ENCODE measurements around the gene CADM2.
"Not testable (repeated sequence)": the region's sequence is repeated elsewhere in the genome, so short reads cannot be mapped to it uniquely, and the experiment has no call there.

The CADM2 gene

DNA sequence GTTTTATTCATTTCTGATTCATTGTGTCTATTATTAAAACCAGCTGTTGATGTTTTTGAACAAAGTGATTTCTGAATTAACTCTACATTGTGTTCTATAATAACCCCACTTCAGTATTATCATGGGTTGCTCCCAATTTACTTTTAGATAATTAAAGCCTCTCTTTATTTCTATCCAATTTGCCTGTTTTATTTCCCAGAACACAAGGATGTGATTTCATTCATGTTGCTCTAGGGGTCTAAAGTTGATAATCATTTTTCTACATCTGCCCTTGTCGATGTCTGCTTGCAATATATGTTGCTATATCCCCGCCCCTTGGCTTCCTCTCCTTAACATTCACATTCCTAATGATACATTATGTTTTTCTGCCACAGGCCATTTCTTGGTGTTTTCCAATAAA lies 747.3 kb downstream of the CADM2 start:
- Histone ChIP-seq H3K27ac (ENCODE audit: low read depth in 2 of 2, low read length in 2 of 2) (no peak overlapping the region), H3K36me3 (ENCODE audit: control insufficient read depth in 2 of 2, insufficient read depth in 2 of 2, low read length in 2 of 2) (no peaks in the 10 kb centered on the region), H3K27me3 (ENCODE audit: control insufficient read depth in 2 of 2, insufficient read depth in 2 of 2, low read length in 2 of 2) (no peaks in the 10 kb centered on the region), H3K9ac (ENCODE audit: low read depth in 1 of 2, low read length in 2 of 2) (no peak overlapping the region), H3K4me3 (ENCODE audit: low read length in 2 of 2) (no peak overlapping the region), H3K4me1 (ENCODE audit: control insufficient read depth in 2 of 2, insufficient read depth in 2 of 2, low read length in 2 of 2) (no peaks in the 10 kb centered on the region), H3K9me3 (ENCODE audit: control insufficient read depth in 2 of 2, low read length in 2 of 2) (no peaks in the 10 kb centered on the region)

DNA sequence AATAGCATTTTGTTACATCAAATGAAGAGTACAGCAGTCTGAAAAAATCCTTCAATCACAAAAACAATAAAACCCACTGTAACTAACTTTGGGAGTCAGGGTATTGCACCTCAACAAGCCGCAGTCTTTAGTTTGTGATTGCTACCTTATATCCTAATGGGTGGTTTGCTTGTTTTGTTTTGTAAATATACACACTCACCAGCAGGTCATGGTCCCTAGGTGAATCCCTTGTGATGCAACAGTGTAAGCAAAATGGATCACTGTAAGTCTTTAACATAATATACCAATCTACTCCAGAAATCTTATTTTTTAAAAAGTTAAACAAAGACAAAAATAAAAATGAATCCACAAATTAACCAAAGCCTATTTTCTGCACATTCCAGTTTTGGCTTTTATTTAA lies 749.5 kb downstream of the CADM2 start:
- H3K27ac ChIP-seq (ENCODE audit: low read depth in 2 of 2, low read length in 2 of 2); H3K4me3 ChIP-seq (ENCODE audit: low read length in 2 of 2): not testable (repeated sequence)

DNA sequence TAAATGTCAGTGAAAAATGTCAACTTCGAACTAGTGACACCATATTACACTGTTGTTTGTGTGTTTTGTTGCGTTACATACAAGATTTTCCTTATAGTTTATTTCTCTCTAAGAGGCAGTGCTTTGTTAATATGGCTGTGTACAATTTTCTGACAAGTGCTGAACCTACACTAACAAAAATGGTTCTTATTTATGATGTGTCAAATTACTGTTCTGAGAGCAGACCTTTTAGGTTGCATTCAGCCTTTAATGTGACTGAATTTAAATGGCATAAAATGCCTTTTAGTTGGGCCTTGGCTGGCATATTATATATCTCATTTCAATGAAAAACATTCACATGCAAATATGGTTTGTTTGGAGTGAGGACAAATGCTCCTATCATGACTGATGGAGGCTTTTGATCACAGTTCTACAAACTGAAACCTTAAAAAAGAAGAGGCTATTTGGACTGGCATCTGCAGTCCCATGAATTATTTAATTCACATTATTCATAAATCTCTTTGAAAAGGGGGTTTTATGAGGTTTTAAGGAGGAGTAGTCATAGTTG lies 750.6 kb downstream of the CADM2 start:
- no peaks in the 10 kb centered on the region for H3K27me3 ChIP-seq (ENCODE audit: control insufficient read depth in 2 of 2, insufficient read depth in 2 of 2, low read length in 2 of 2)

More for the DNA sequence above, 749.5 kb downstream of the CADM2 start:
- H3K36me3 ChIP-seq (ENCODE audit: control insufficient read depth in 2 of 2, insufficient read depth in 2 of 2, low read length in 2 of 2); H3K9me3 ChIP-seq (ENCODE audit: control insufficient read depth in 2 of 2, low read length in 2 of 2); H3K27me3 ChIP-seq (ENCODE audit: control insufficient read depth in 2 of 2, insufficient read depth in 2 of 2, low read length in 2 of 2); H3K9ac ChIP-seq (ENCODE audit: low read depth in 1 of 2, low read length in 2 of 2); H3K4me1 ChIP-seq (ENCODE audit: control insufficient read depth in 2 of 2, insufficient read depth in 2 of 2, low read length in 2 of 2): not testable (repeated sequence)

DNA sequence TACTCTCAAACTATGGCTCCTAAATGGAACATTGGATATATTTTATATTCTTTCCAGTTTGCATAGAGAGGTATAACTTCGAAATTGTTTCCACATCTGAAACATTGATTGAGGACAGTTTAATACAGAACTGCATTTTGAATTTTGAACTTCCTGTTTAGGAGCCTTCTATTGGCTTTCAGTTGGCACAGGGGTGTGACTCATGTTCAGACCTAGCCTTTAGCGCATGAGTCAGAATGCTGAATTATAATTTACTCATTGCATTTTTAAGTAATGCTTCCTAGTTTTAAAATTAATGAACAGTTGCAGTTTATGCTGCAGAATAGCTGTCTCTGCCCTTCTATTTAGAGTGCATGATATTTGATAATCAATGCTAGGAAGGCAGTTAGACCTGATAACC lies 751.7 kb downstream of the CADM2 start:
- Histone ChIP-seq H3K4me3 (ENCODE audit: low read length in 2 of 2) (no peak overlapping the region), H3K4me1 (ENCODE audit: control insufficient read depth in 2 of 2, insufficient read depth in 2 of 2, low read length in 2 of 2) (no peaks in the 10 kb centered on the region), H3K27me3 (ENCODE audit: control insufficient read depth in 2 of 2, insufficient read depth in 2 of 2, low read length in 2 of 2) (no peaks in the 10 kb centered on the region), H3K9ac (ENCODE audit: low read depth in 1 of 2, low read length in 2 of 2) (no peak overlapping the region), H3K36me3 (ENCODE audit: control insufficient read depth in 2 of 2, insufficient read depth in 2 of 2, low read length in 2 of 2) (no peaks in the 10 kb centered on the region), H3K9me3 (ENCODE audit: control insufficient read depth in 2 of 2, low read length in 2 of 2) (no peaks in the 10 kb centered on the region), H3K27ac (ENCODE audit: low read depth in 2 of 2, low read length in 2 of 2) (no peak overlapping the region)

More for the DNA sequence above, 750.6 kb downstream of the CADM2 start:
- H3K4me3 ChIP-seq (ENCODE audit: low read length in 2 of 2), result no peak overlapping the region
- no peaks in the 10 kb centered on the region for H3K9me3 ChIP-seq (ENCODE audit: control insufficient read depth in 2 of 2, low read length in 2 of 2)
- H3K4me1 ChIP-seq (ENCODE audit: control insufficient read depth in 2 of 2, insufficient read depth in 2 of 2, low read length in 2 of 2), result no peaks in the 10 kb centered on the region
- H3K9ac ChIP-seq (ENCODE audit: low read depth in 1 of 2, low read length in 2 of 2), result no peak overlapping the region
- H3K36me3 ChIP-seq (ENCODE audit: control insufficient read depth in 2 of 2, insufficient read depth in 2 of 2, low read length in 2 of 2), result no peaks in the 10 kb centered on the region
- H3K27ac ChIP-seq (ENCODE audit: low read depth in 2 of 2, low read length in 2 of 2), result no peak overlapping the region

DNA sequence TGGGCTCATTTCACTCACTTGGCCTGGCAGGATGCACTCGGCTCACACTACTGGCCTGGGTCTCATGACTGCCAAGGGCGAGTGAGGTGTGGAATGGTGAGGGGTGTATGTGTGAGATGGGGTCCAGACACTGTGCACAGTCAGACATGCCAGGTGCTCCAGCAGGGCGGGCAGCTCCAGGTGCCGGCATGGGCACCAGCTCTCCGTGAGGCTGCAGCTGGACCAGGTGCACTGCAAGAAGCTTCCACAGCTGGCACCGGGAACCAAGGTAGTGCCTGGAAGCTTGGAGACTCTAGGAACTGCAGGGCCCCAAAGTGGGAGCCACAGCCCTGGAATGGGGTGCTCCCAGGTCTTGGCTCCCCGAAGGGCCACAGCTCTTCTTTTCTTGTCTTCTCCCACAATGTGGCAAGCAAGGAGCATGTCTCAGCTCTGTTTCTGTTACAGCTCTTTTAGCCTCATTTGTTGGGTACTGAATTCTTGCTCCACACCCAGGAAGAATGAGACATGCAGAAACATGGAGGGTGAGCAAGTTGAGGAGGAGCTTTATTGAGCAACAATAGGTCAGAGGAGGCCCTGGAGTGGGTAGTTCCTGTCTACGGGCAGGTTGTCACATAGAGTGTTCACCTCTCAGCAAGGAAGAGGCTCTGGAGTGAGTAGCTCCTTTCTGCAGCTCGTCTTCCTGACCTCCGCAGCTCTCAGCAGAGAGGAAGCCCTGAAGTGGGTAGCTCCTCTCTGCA lies 762.8 kb downstream of the CADM2 start:
- Histone ChIP-seq H3K9me3 (ENCODE audit: control insufficient read depth in 2 of 2, low read length in 2 of 2) (no peaks in the 10 kb centered on the region), H3K27ac (ENCODE audit: low read depth in 2 of 2, low read length in 2 of 2) (no peak overlapping the region), H3K4me1 (ENCODE audit: control insufficient read depth in 2 of 2, insufficient read depth in 2 of 2, low read length in 2 of 2) (no peaks in the 10 kb centered on the region), H3K36me3 (ENCODE audit: control insufficient read depth in 2 of 2, insufficient read depth in 2 of 2, low read length in 2 of 2) (no peaks in the 10 kb centered on the region), H3K9ac (ENCODE audit: low read depth in 1 of 2, low read length in 2 of 2) (no peak overlapping the region), H3K4me3 (ENCODE audit: low read length in 2 of 2) (no peak overlapping the region), H3K27me3 (ENCODE audit: control insufficient read depth in 2 of 2, insufficient read depth in 2 of 2, low read length in 2 of 2) (no peaks in the 10 kb centered on the region)

DNA sequence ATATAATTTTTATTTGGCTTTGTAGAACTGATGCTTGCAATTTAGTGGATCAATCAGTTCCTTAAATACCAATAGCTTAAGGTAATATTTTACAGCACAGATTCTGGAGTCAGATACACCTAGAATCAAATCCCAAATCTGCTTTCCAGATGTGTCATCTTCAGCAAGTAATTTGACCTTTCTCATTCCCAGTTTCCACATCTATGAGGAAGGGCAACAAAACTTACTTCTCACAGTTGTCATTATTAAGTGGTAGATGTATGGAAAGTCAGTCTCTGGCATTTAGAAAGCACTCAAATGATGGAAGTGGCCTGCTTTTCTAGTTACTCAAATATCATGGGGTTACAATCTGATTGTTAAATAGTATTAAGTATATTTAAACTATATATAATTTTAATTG lies 767.0 kb downstream of the CADM2 start:
- no peaks in the 10 kb centered on the region for H3K9me3 ChIP-seq (ENCODE audit: control insufficient read depth in 2 of 2, low read length in 2 of 2)
- H3K9ac ChIP-seq (ENCODE audit: low read depth in 1 of 2, low read length in 2 of 2), result no peak overlapping the region
- H3K4me1 ChIP-seq (ENCODE audit: control insufficient read depth in 2 of 2, insufficient read depth in 2 of 2, low read length in 2 of 2), result no peaks in the 10 kb centered on the region
- no peaks in the 10 kb centered on the region for H3K36me3 ChIP-seq (ENCODE audit: control insufficient read depth in 2 of 2, insufficient read depth in 2 of 2, low read length in 2 of 2)
- H3K27me3 ChIP-seq (ENCODE audit: control insufficient read depth in 2 of 2, insufficient read depth in 2 of 2, low read length in 2 of 2), result no peaks in the 10 kb centered on the region
- H3K27ac ChIP-seq (ENCODE audit: low read depth in 2 of 2, low read length in 2 of 2), result no peak overlapping the region
- no peak overlapping the region for H3K4me3 ChIP-seq (ENCODE audit: low read length in 2 of 2)

DNA sequence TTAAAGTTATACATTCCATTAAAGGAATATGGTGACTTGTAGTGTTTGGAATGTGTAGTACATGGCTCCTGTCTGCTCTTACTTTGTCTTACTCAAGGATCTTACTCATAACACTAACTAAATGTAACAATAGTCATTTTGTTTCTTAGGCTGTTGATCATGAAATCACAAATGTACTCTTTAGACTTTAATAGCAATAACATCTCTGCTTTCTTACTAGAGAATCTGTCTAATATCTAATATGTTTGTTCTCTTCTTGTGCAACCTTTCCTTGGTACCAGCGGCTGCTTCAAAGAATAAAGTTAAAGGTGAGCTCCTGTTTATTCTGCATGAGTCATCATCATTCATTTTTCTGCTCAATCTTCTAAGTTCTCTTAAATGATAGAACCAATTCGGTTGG lies 767.5 kb downstream of the CADM2 start:
- no peaks in the 10 kb centered on the region for H3K9me3 ChIP-seq (ENCODE audit: control insufficient read depth in 2 of 2, low read length in 2 of 2)
- no peaks in the 10 kb centered on the region for H3K27me3 ChIP-seq (ENCODE audit: control insufficient read depth in 2 of 2, insufficient read depth in 2 of 2, low read length in 2 of 2)
- H3K27ac ChIP-seq (ENCODE audit: low read depth in 2 of 2, low read length in 2 of 2), result no peak overlapping the region
- no peak overlapping the region for H3K9ac ChIP-seq (ENCODE audit: low read depth in 1 of 2, low read length in 2 of 2)
- no peak overlapping the region for H3K4me3 ChIP-seq (ENCODE audit: low read length in 2 of 2)
- no peaks in the 10 kb centered on the region for H3K4me1 ChIP-seq (ENCODE audit: control insufficient read depth in 2 of 2, insufficient read depth in 2 of 2, low read length in 2 of 2)
- H3K36me3 ChIP-seq (ENCODE audit: control insufficient read depth in 2 of 2, insufficient read depth in 2 of 2, low read length in 2 of 2), result no peaks in the 10 kb centered on the region

DNA sequence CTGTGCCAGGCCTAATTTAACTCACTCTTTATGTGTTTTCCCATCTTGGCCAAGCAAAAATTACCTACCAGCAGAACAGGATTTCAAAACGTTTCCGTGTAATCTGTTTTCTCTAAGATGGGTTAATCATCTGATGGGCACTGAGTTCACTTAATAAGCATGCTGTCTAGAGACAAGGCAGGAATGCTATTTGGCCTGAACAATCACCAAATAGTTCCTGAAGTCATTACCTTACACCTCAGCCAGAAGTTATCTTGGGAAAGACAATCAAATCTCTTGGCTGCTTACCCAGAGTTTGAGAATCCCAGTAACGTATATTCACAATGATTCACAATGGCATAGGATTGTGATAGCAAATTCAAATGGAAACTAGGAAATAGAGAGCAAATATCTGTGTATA lies 779.1 kb downstream of the CADM2 start:
- no peaks in the 10 kb centered on the region for H3K27me3 ChIP-seq (ENCODE audit: control insufficient read depth in 2 of 2, insufficient read depth in 2 of 2, low read length in 2 of 2)
- H3K9ac ChIP-seq (ENCODE audit: low read depth in 1 of 2, low read length in 2 of 2), result no peak overlapping the region
- no peaks in the 10 kb centered on the region for H3K9me3 ChIP-seq (ENCODE audit: control insufficient read depth in 2 of 2, low read length in 2 of 2)
- no peak overlapping the region for H3K27ac ChIP-seq (ENCODE audit: low read depth in 2 of 2, low read length in 2 of 2)
- no peaks in the 10 kb centered on the region for H3K4me1 ChIP-seq (ENCODE audit: control insufficient read depth in 2 of 2, insufficient read depth in 2 of 2, low read length in 2 of 2)
- no peak overlapping the region for H3K4me3 ChIP-seq (ENCODE audit: low read length in 2 of 2)
- H3K36me3 ChIP-seq (ENCODE audit: control insufficient read depth in 2 of 2, insufficient read depth in 2 of 2, low read length in 2 of 2), result no peaks in the 10 kb centered on the region

DNA sequence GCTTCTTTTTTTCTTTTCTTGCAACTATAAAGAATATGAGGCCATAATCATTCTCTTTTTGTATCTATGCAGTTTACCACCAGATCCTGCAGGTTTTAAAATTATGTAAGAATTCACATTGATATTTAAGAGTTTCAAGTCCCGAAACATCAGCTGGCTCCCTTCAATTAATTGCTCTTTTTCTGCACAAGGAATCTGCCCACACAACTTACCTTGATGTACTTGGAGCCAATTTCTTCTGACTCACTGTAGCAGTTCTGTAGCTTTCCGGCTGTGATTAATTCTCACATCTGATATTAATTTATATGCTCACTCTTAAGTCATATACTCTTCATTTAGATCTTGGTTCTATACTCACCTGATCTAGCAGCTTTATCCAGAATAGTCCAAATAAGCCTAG lies 781.8 kb downstream of the CADM2 start:
- no peak overlapping the region for H3K9ac ChIP-seq (ENCODE audit: low read depth in 1 of 2, low read length in 2 of 2)
- no peaks in the 10 kb centered on the region for H3K36me3 ChIP-seq (ENCODE audit: control insufficient read depth in 2 of 2, insufficient read depth in 2 of 2, low read length in 2 of 2)
- H3K4me1 ChIP-seq (ENCODE audit: control insufficient read depth in 2 of 2, insufficient read depth in 2 of 2, low read length in 2 of 2), result no peaks in the 10 kb centered on the region
- H3K4me3 ChIP-seq (ENCODE audit: low read length in 2 of 2), result no peak overlapping the region
- no peak overlapping the region for H3K27ac ChIP-seq (ENCODE audit: low read depth in 2 of 2, low read length in 2 of 2)
- H3K27me3 ChIP-seq (ENCODE audit: control insufficient read depth in 2 of 2, insufficient read depth in 2 of 2, low read length in 2 of 2), result no peaks in the 10 kb centered on the region
- H3K9me3 ChIP-seq (ENCODE audit: control insufficient read depth in 2 of 2, low read length in 2 of 2), result no peaks in the 10 kb centered on the region

DNA sequence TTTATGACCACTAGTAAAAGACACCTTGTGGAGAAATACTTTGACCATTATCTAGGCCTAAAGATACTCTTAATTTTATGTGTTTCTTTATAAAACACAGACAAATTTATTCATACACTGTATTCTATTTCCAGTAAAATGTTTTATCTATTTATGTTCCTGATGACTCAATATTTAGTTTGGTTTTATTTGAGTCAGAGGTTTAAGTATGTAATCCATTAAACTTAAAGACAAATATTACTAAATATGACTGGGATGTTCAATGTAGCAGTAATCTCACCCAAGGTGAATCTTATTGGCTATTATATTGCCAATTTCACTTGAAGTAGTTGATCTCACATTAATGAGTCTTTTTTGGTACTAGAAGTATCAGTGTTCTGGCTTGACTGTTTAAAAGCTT lies 799.7 kb downstream of the CADM2 start:
- Histone ChIP-seq H3K4me1 (ENCODE audit: control insufficient read depth in 2 of 2, insufficient read depth in 2 of 2, low read length in 2 of 2) (no peaks in the 10 kb centered on the region), H3K27me3 (ENCODE audit: control insufficient read depth in 2 of 2, insufficient read depth in 2 of 2, low read length in 2 of 2) (no peaks in the 10 kb centered on the region), H3K27ac (ENCODE audit: low read depth in 2 of 2, low read length in 2 of 2) (no peak overlapping the region), H3K36me3 (ENCODE audit: control insufficient read depth in 2 of 2, insufficient read depth in 2 of 2, low read length in 2 of 2) (no peaks in the 10 kb centered on the region), H3K9me3 (ENCODE audit: control insufficient read depth in 2 of 2, low read length in 2 of 2) (no peaks in the 10 kb centered on the region), H3K4me3 (ENCODE audit: low read length in 2 of 2) (no peak overlapping the region), H3K9ac (ENCODE audit: low read depth in 1 of 2, low read length in 2 of 2) (no peak overlapping the region)
